A549 treated with AZD9567 at 1 μM for 4 hours (cell line): ENCODE data around the gene RGS21. TPM values are rescaled to one million over a fixed set of nuclear protein-coding genes. Genes with fewer than 3 reads are reported as not detected.

Source experiments
- total RNA-seq: library from RNA; stranded (reverse); fragments of 200-300 nt; extraction: Qiagen RNA extraction; gene quantifications from 5 replicates; pipeline ENCODE4 v1.2.3, GENCODE V29; 2022; ENCODE audit not compliant: insufficient read depth

RGS21 gene
- total RNA-seq, result not detected in 5 replicates

GRCh38 chr1:192316942-192317450 lies at the start of gene RGS21:
Gene RGS21, plus strand, starts transcription at chr1:192316992. Its CDS starts 26,045 bp downstream, at chr1:192343037.

Other genes with a start within 250 kb of the RGS21 start
- not detected in 5 replicates for gene RGS18, start 158.5 kb upstream of the RGS21 start, total RNA-seq